ENCODE data around the gene GNAT3.

Gene GNAT3

GRCh38 chr7:80536426-80536825 lies 24.6 kb upstream of the GNAT3 start:
- no CpG with 5 or more reads among the region's 2 CpGs for WGBS (ENCODE audit: extremely low coverage, insufficient coverage, insufficient read length)
- H3K18ac ChIP-seq (ENCODE audit: low read length) = no peak overlapping the region
- no peak overlapping the region for H3K4me3 ChIP-seq (ENCODE audit: low read depth, low read length)
- H3K4ac ChIP-seq (ENCODE audit: low read depth, low read length) = no peak overlapping the region
- H3K79me1 ChIP-seq (ENCODE audit: low read length) = peaks cover 18% of the 10 kb centered on the region
- H4K8ac ChIP-seq (ENCODE audit: low read depth, low read length) = no peak overlapping the region
- H3K9me3 ChIP-seq (ENCODE audit: insufficient read depth, low read depth, low read length) = peaks cover 4% of the 10 kb centered on the region
- no peak overlapping the region for H2AFZ ChIP-seq (ENCODE audit: insufficient read depth, low read length, poor library complexity)
- no peak overlapping the region for H3K27ac ChIP-seq (ENCODE audit: low read depth, low read length)
- H2BK120ac ChIP-seq (ENCODE audit: insufficient read depth, low read length, poor library complexity) = no peak overlapping the region
- no peak overlapping the region for H3K4me2 ChIP-seq (ENCODE audit: low read length)
- no peak overlapping the region for H3K23ac ChIP-seq (ENCODE audit: low read length)
- H2BK12ac ChIP-seq (ENCODE audit: low read length) = no peak overlapping the region
- H4K91ac ChIP-seq (ENCODE audit: low read depth, low read length) = no peak overlapping the region
- no peak overlapping the region for H2BK5ac ChIP-seq (ENCODE audit: low read depth, low read length, poor library complexity)
- H2AK5ac ChIP-seq (ENCODE audit: low read length) = no peak overlapping the region
- no peak overlapping the region for H3K14ac ChIP-seq (ENCODE audit: low read length)
- H3K79me2 ChIP-seq (ENCODE audit: control insufficient read depth, insufficient read depth, low read length, poor library complexity) = peaks cover 1% of the 10 kb centered on the region
- no peak overlapping the region for H4K12ac ChIP-seq (ENCODE audit: low read depth, low read length)
- no peak overlapping the region for H3K9ac ChIP-seq (ENCODE audit: low read length)
- no peak for DNase-seq
- peaks cover 0 to 2% of the 10 kb centered on the region in 2 experiments for H3K36me3 ChIP-seq (ENCODE audit: control insufficient read depth in 1 of 2, insufficient read depth in 2 of 2, low read length in 2 of 2)
- peaks cover 5% of the 10 kb centered on the region in 2 experiments for H3K4me1 ChIP-seq (ENCODE audit: control insufficient read depth in 1 of 2, insufficient read depth in 2 of 2, low read length in 2 of 2)
- no peaks in the 10 kb centered on the region for H3K27me3 ChIP-seq (ENCODE audit: insufficient read depth, low read length)

GRCh38 chr7:80533287-80533686 lies 21.4 kb upstream of the GNAT3 start:
- H3K18ac ChIP-seq (ENCODE audit: low read length) = peak overlapping the region; percentile 62
- H3K23ac ChIP-seq (ENCODE audit: low read length) = no peak overlapping the region
- H2BK5ac ChIP-seq (ENCODE audit: low read depth, low read length, poor library complexity) = peak overlapping the region; percentile 92
- no peak overlapping the region for H2AK5ac ChIP-seq (ENCODE audit: low read length)
- peak overlapping the region; percentile 99 for H2BK12ac ChIP-seq (ENCODE audit: low read length)
- H3K4me3 ChIP-seq (ENCODE audit: low read depth, low read length) = no peak overlapping the region
- peak overlapping the region; percentile 75 for H2AFZ ChIP-seq (ENCODE audit: insufficient read depth, low read length, poor library complexity)
- no peak overlapping the region for H4K12ac ChIP-seq (ENCODE audit: low read depth, low read length)
- H3K9me3 ChIP-seq (ENCODE audit: insufficient read depth, low read depth, low read length) = peaks cover 4% of the 10 kb centered on the region
- peaks cover 5 to 8% of the 10 kb centered on the region in 2 experiments for H3K4me1 ChIP-seq (ENCODE audit: control insufficient read depth in 1 of 2, insufficient read depth in 2 of 2, low read length in 2 of 2)
- peak overlapping the region; percentile 99 for H2BK120ac ChIP-seq (ENCODE audit: insufficient read depth, low read length, poor library complexity)
- H3K4ac ChIP-seq (ENCODE audit: low read depth, low read length) = no peak overlapping the region
- H3K79me1 ChIP-seq (ENCODE audit: low read length) = peaks cover 22% of the 10 kb centered on the region
- no peak overlapping the region for H3K9ac ChIP-seq (ENCODE audit: low read length)
- H3K36me3 ChIP-seq (ENCODE audit: control insufficient read depth in 1 of 2, insufficient read depth in 2 of 2, low read length in 2 of 2) = peaks cover 0 to 2% of the 10 kb centered on the region in 2 experiments
- no peak overlapping the region for H3K4me2 ChIP-seq (ENCODE audit: low read length)
- peaks cover 1% of the 10 kb centered on the region for H3K79me2 ChIP-seq (ENCODE audit: control insufficient read depth, insufficient read depth, low read length, poor library complexity)
- no peak for DNase-seq
- no CpG with 5 or more reads among the region's 1 CpG for WGBS (ENCODE audit: extremely low coverage, insufficient coverage, insufficient read length)
- H3K14ac ChIP-seq (ENCODE audit: low read length) = peak overlapping the region; percentile 52
- peak overlapping the region; percentile 63 for H4K8ac ChIP-seq (ENCODE audit: low read depth, low read length)
- no peaks in the 10 kb centered on the region for H3K27me3 ChIP-seq (ENCODE audit: insufficient read depth, low read length)
- H4K91ac ChIP-seq (ENCODE audit: low read depth, low read length) = peak overlapping the region; percentile 97
- peak overlapping the region; percentile 90 for H3K27ac ChIP-seq (ENCODE audit: low read depth, low read length)

GRCh38 chr7:80532153-80532552 lies 20.3 kb upstream of the GNAT3 start:
- Histone ChIP-seq H2BK5ac (ENCODE audit: low read depth, low read length, poor library complexity) (peak overlapping the region; percentile 89), H3K4me1 (ENCODE audit: control insufficient read depth in 1 of 2, insufficient read depth in 2 of 2, low read length in 2 of 2) (peaks cover 5 to 8% of the 10 kb centered on the region in 2 experiments), H3K18ac (ENCODE audit: low read length) (no peak overlapping the region), H3K23ac (ENCODE audit: low read length) (no peak overlapping the region), H2BK120ac (ENCODE audit: insufficient read depth, low read length, poor library complexity) (peak overlapping the region; percentile 99), H3K36me3 (ENCODE audit: control insufficient read depth in 1 of 2, insufficient read depth in 2 of 2, low read length in 2 of 2) (peaks cover 0 to 2% of the 10 kb centered on the region in 2 experiments), H3K27ac (ENCODE audit: low read depth, low read length) (peak overlapping the region; percentile 90), H3K4ac (ENCODE audit: low read depth, low read length) (peak overlapping the region; percentile 12), H3K27me3 (ENCODE audit: insufficient read depth, low read length) (no peaks in the 10 kb centered on the region), H3K9ac (ENCODE audit: low read length) (no peak overlapping the region), H3K9me3 (ENCODE audit: insufficient read depth, low read depth, low read length) (peaks cover 4% of the 10 kb centered on the region), H3K14ac (ENCODE audit: low read length) (peak overlapping the region; percentile 92), H4K91ac (ENCODE audit: low read depth, low read length) (peak overlapping the region; percentile 97), H2BK12ac (ENCODE audit: low read length) (peak overlapping the region; percentile 99), H2AK5ac (ENCODE audit: low read length) (peak overlapping the region; percentile 95), H3K4me3 (ENCODE audit: low read depth, low read length) (no peak overlapping the region), H4K8ac (ENCODE audit: low read depth, low read length) (peak overlapping the region; percentile 53), H3K79me1 (ENCODE audit: low read length) (peaks cover 22% of the 10 kb centered on the region), H2AFZ (ENCODE audit: insufficient read depth, low read length, poor library complexity) (no peak overlapping the region), H3K4me2 (ENCODE audit: low read length) (no peak overlapping the region), H4K12ac (ENCODE audit: low read depth, low read length) (no peak overlapping the region), H3K79me2 (ENCODE audit: control insufficient read depth, insufficient read depth, low read length, poor library complexity) (peaks cover 1% of the 10 kb centered on the region)
- WGBS (ENCODE audit: extremely low coverage, insufficient coverage, insufficient read length) = no CpG with 5 or more reads among the region's 3 CpGs
- no peak for DNase-seq

GRCh38 chr7:80530136-80530535 lies 18.3 kb upstream of the GNAT3 start:
- no CpG with 5 or more reads among the region's 1 CpG for WGBS (ENCODE audit: extremely low coverage, insufficient coverage, insufficient read length)
- no peak overlapping the region for H3K4me2 ChIP-seq (ENCODE audit: low read length)

More at GRCh38 chr7:80530136-80530535, 18.3 kb upstream of the GNAT3 start:
- peaks cover 0 to 2% of the 10 kb centered on the region in 2 experiments for H3K36me3 ChIP-seq (ENCODE audit: control insufficient read depth in 1 of 2, insufficient read depth in 2 of 2, low read length in 2 of 2)
- H2AK5ac ChIP-seq (ENCODE audit: low read length) = no peak overlapping the region
- no peak overlapping the region for H3K4ac ChIP-seq (ENCODE audit: low read depth, low read length)
- H3K27me3 ChIP-seq (ENCODE audit: insufficient read depth, low read length) = no peaks in the 10 kb centered on the region
- peaks cover 4% of the 10 kb centered on the region for H3K9me3 ChIP-seq (ENCODE audit: insufficient read depth, low read depth, low read length)
- H2BK120ac ChIP-seq (ENCODE audit: insufficient read depth, low read length, poor library complexity) = no peak overlapping the region
- H2BK5ac ChIP-seq (ENCODE audit: low read depth, low read length, poor library complexity) = no peak overlapping the region
- no peak for DNase-seq
- peaks cover 22% of the 10 kb centered on the region for H3K79me1 ChIP-seq (ENCODE audit: low read length)
- H3K79me2 ChIP-seq (ENCODE audit: control insufficient read depth, insufficient read depth, low read length, poor library complexity) = peaks cover 1% of the 10 kb centered on the region
- H3K9ac ChIP-seq (ENCODE audit: low read length) = no peak overlapping the region
- H3K14ac ChIP-seq (ENCODE audit: low read length) = no peak overlapping the region
- H3K23ac ChIP-seq (ENCODE audit: low read length) = no peak overlapping the region
- no peak overlapping the region for H3K18ac ChIP-seq (ENCODE audit: low read length)
- peaks cover 5 to 8% of the 10 kb centered on the region in 2 experiments for H3K4me1 ChIP-seq (ENCODE audit: control insufficient read depth in 1 of 2, insufficient read depth in 2 of 2, low read length in 2 of 2)
- H3K4me3 ChIP-seq (ENCODE audit: low read depth, low read length) = no peak overlapping the region
- no peak overlapping the region for H4K91ac ChIP-seq (ENCODE audit: low read depth, low read length)
- no peak overlapping the region for H4K8ac ChIP-seq (ENCODE audit: low read depth, low read length)
- H3K27ac ChIP-seq (ENCODE audit: low read depth, low read length) = no peak overlapping the region
- H2AFZ ChIP-seq (ENCODE audit: insufficient read depth, low read length, poor library complexity) = no peak overlapping the region
- no peak overlapping the region for H2BK12ac ChIP-seq (ENCODE audit: low read length)
- H4K12ac ChIP-seq (ENCODE audit: low read depth, low read length) = no peak overlapping the region
